GM23338 (cell line): ENCODE results near the gene NTMT1. TPM values are rescaled to one million over a fixed set of nuclear protein-coding genes. Genes with fewer than 3 reads are reported as not detected.

Experiments used
- ATAC-seq: fragments of 200-7000 bp; cut with Tn5 transposase; 3 replicates; pipeline ENCODE4 v1.9.1; 2020
- DNase-seq: peaks from one replicate; pipeline ENCODE4 v3.0.0-alpha.2; 2015; ENCODE audit warnings: low spot score
- H2AFZ ChIP-seq: fragments of 200-600 bp; sonication (generic); 2 replicates; pipeline ENCODE4 v1.8.0; 2016; ENCODE audit warnings: antibody characterized with exemption, mild to moderate bottlenecking, moderate library complexity
- H3F3A ChIP-seq: fragments of 200-600 bp; sonication (generic); replicated peaks from 2 replicates; pipeline ENCODE4 v1.8.0; 2017; ENCODE audit warnings: antibody characterized with exemption, mixed run types, low read depth
- H3K27ac ChIP-seq: fragments of 200-600 bp; sonication (generic); 2 replicates; pipeline ENCODE4 v1.6.1; 2016; ENCODE audit warnings: low read depth
- H3K27me3 ChIP-seq: fragments of 200-600 bp; sonication (generic); 2 replicates; pipeline ENCODE4 v1.8.0; 2016; ENCODE audit warnings: mild to moderate bottlenecking, mixed run types, moderate library complexity; ENCODE audit not compliant: insufficient read depth
- H3K36me3 ChIP-seq: fragments of 200-600 bp; sonication (generic); 2 replicates; pipeline ENCODE4 v1.8.0; 2016; ENCODE audit warnings: mild to moderate bottlenecking; ENCODE audit not compliant: insufficient read depth
- H3K4me1 ChIP-seq: fragments of 200-600 bp; sonication (generic); 2 replicates; pipeline ENCODE4 v1.8.0; 2016; ENCODE audit warnings: mild to moderate bottlenecking, moderate library complexity; ENCODE audit not compliant: insufficient read depth
- H3K4me2 ChIP-seq: fragments of 200-600 bp; sonication (generic); 2 replicates; pipeline ENCODE4 v1.7.1; 2017; ENCODE audit warnings: mixed run types
- H3K4me3 ChIP-seq: fragments of 200-600 bp; sonication (generic); 2 replicates; pipeline ENCODE4 v1.6.1; 2016; ENCODE audit warnings: mixed run types
- H3K79me2 ChIP-seq: fragments of 200-600 bp; sonication (generic); replicated peaks from 2 replicates; pipeline ENCODE4 v1.8.0; 2017; ENCODE audit warnings: mild to moderate bottlenecking; ENCODE audit not compliant: insufficient read depth
- H3K9me2 ChIP-seq: fragments of 200-600 bp; sonication (generic); 2 replicates; pipeline ENCODE4 v1.8.0; 2017; ENCODE audit not compliant: insufficient read depth
- H4K20me1 ChIP-seq: fragments of 200-600 bp; sonication (generic); replicated peaks from 2 replicates; pipeline ENCODE4 v1.8.0; 2017; ENCODE audit warnings: mild to moderate bottlenecking; ENCODE audit not compliant: insufficient read depth
- H3K27ac Mint-ChIP-seq: 2 replicates; pipeline ENCODE4 v1.8.0; 2020; ENCODE audit warnings: inconsistent platforms, mild to moderate bottlenecking, moderate library complexity, mixed read lengths
- H3K27me3 Mint-ChIP-seq: 3 replicates; pipeline ENCODE4 v1.8.0; 2022; ENCODE audit warnings: low read depth, mild to moderate bottlenecking, moderate library complexity, mixed read lengths, inconsistent platforms; ENCODE audit not compliant: insufficient read depth, poor library complexity
- H3K36me3 Mint-ChIP-seq: 3 replicates; pipeline ENCODE4 v1.8.0; 2021; ENCODE audit warnings: low read depth, mild to moderate bottlenecking, inconsistent platforms, moderate library complexity, mixed read lengths
- H3K4me1 Mint-ChIP-seq: 3 replicates; pipeline ENCODE4 v1.8.0; 2020; ENCODE audit warnings: mild to moderate bottlenecking, inconsistent platforms, mixed read lengths
- H3K4me3 Mint-ChIP-seq: 3 replicates; pipeline ENCODE4 v1.8.0; 2021; ENCODE audit warnings: moderate library complexity, mild to moderate bottlenecking, inconsistent platforms, mixed read lengths
- H3K9me3 Mint-ChIP-seq: 3 replicates; pipeline ENCODE4 v1.8.0; 2020; ENCODE audit warnings: moderate library complexity, mild to moderate bottlenecking, inconsistent platforms, mixed read lengths
- CTCF ChIP-seq, 2 experiments: fragments of 200-600 bp in 1 of 2; sonication (generic) in 1 of 2; conservative IDR thresholded peaks; 2 replicates each; pipeline versions ENCODE4 v1.5.1 to v1.6.1; 2016 to 2017; ENCODE audit warnings: antibody characterized with exemption in 2 of 2, low read depth in 2 of 2, mild to moderate bottlenecking in 2 of 2, moderate library complexity in 1 of 2
- EZH2 ChIP-seq: fragments of 200-600 bp; sonication (generic); IDR thresholded peaks from one replicate; pipeline ENCODE4 v1.8.0; 2017; ENCODE audit warnings: antibody characterized with exemption, mild to moderate bottlenecking, low read depth; ENCODE audit not compliant: unreplicated experiment
- NANOG ChIP-seq: IDR thresholded peaks from 2 replicates; pipeline ENCODE4 v1.6.1; 2016; ENCODE audit warnings: antibody characterized with exemption, borderline replicate concordance
- POLR2AphosphoS5 ChIP-seq: IDR thresholded peaks from 2 replicates; pipeline ENCODE4 v1.6.1; 2016; ENCODE audit warnings: antibody characterized with exemption, low read depth
- ZNF331 ChIP-seq: fragments of 250-450 bp; sonication (Bioruptor Pico); IDR thresholded peaks from 2 replicates; pipeline ENCODE4 v1.5.0; 2020; ENCODE audit warnings: low read depth, mild to moderate bottlenecking, moderate library complexity
- polyA plus RNA-seq: library from polyadenylated mRNA; unstranded; fragments of >200 nt; fragmentation: Nextera tagmentation; extraction: Ambion mirVana; gene quantifications from 2 replicates; pipeline ENCODE4 v1.2.1, GENCODE V29; 2016
- total RNA-seq: library from RNA; depleted of rRNA; stranded (reverse); fragments of >200 nt; shearing (Covaris generic); gene quantifications from 2 replicates; pipeline ENCODE4 v1.2.3, GENCODE V29; 2014
- TF ChIP-seq, protein P1 (sequence below): IDR thresholded peaks from one replicate; pipeline ENCODE4 v1.6.1; 2018; ENCODE audit warnings: antibody characterized with exemption; ENCODE audit not compliant: unreplicated experiment
- TF ChIP-seq, protein P2 (sequence below): fragments of 250-450 bp; sonication (Bioruptor Pico); IDR thresholded peaks from 2 replicates; pipeline ENCODE4 v1.5.0; 2020; ENCODE audit warnings: mild to moderate bottlenecking, moderate library complexity
- TF ChIP-seq, protein P3 (sequence below): IDR thresholded peaks from 2 replicates; pipeline ENCODE4 v1.6.1; 2016; ENCODE audit warnings: antibody characterized with exemption

NTMT1 gene
- total and polyA plus RNA-seq, 2 experiments from 2014 or later: 59.4 to 108 TPM

DNA sequence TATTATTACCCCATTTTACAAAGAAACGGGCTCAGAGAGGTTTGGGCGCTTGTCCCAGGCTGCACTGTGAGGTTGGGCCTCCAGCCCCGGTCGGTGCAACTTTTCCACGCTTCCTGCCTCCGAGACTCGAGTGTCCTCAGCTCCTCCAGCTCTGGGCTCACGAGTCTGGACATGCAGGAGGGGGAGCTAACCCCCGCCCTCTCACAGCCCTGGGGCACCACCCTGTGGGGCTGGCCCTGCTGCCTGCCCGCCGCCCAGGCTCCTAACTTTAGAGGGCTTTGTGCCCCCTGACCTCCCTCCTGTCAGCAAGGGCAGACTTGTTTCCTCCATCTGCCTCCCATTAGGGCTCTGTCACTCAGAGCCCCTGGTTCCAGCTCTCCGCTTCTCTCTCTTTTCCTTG is 20.3 kb downstream of the NTMT1 start (continued):
- TF ChIP-seq, protein P1, sequence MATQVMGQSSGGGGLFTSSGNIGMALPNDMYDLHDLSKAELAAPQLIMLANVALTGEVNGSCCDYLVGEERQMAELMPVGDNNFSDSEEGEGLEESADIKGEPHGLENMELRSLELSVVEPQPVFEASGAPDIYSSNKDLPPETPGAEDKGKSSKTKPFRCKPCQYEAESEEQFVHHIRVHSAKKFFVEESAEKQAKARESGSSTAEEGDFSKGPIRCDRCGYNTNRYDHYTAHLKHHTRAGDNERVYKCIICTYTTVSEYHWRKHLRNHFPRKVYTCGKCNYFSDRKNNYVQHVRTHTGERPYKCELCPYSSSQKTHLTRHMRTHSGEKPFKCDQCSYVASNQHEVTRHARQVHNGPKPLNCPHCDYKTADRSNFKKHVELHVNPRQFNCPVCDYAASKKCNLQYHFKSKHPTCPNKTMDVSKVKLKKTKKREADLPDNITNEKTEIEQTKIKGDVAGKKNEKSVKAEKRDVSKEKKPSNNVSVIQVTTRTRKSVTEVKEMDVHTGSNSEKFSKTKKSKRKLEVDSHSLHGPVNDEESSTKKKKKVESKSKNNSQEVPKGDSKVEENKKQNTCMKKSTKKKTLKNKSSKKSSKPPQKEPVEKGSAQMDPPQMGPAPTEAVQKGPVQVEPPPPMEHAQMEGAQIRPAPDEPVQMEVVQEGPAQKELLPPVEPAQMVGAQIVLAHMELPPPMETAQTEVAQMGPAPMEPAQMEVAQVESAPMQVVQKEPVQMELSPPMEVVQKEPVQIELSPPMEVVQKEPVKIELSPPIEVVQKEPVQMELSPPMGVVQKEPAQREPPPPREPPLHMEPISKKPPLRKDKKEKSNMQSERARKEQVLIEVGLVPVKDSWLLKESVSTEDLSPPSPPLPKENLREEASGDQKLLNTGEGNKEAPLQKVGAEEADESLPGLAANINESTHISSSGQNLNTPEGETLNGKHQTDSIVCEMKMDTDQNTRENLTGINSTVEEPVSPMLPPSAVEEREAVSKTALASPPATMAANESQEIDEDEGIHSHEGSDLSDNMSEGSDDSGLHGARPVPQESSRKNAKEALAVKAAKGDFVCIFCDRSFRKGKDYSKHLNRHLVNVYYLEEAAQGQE: no peak

- no peak overlapping the region for H3K27ac Mint-ChIP-seq
- H3K36me3 Mint-ChIP-seq: no peaks in the 10 kb centered on the region
- DNase-seq (no peak), ATAC-seq (no peak)
- Histone ChIP-seq H3F3A (no peaks in the 10 kb centered on the region), H3K36me3 (no peaks in the 10 kb centered on the region), H2AFZ (no peak overlapping the region), H3K4me3 (no peak overlapping the region), H4K20me1 (no peaks in the 10 kb centered on the region), H3K9me2 (no peaks in the 10 kb centered on the region), H3K27me3 (no peaks in the 10 kb centered on the region), H3K4me2 (no peak overlapping the region), H3K27ac (no peak overlapping the region), H3K79me2 (peaks cover 1% of the 10 kb centered on the region; the same call in 1 of the 2 replicates), H3K4me1 (no peaks in the 10 kb centered on the region)
- peaks cover 17% of the 10 kb centered on the region for H3K27me3 Mint-ChIP-seq
- H3K4me1 Mint-ChIP-seq: no peaks in the 10 kb centered on the region
- no peak overlapping the region for H3K4me3 Mint-ChIP-seq
- H3K9me3 Mint-ChIP-seq: no peaks in the 10 kb centered on the region; the same call in 2 of the 3 replicates
- TF ChIP-seq CTCF (conservative IDR thresholded peaks at IDR 0.05; ENCODE audit: low read depth in 2 of 2): no peak
- TF ChIP-seq NANOG: no peak
- no peak for TF ChIP-seq ZNF331
- TF ChIP-seq, protein P1: no peak
- no peak for TF ChIP-seq EZH2
- TF ChIP-seq, protein P2, sequence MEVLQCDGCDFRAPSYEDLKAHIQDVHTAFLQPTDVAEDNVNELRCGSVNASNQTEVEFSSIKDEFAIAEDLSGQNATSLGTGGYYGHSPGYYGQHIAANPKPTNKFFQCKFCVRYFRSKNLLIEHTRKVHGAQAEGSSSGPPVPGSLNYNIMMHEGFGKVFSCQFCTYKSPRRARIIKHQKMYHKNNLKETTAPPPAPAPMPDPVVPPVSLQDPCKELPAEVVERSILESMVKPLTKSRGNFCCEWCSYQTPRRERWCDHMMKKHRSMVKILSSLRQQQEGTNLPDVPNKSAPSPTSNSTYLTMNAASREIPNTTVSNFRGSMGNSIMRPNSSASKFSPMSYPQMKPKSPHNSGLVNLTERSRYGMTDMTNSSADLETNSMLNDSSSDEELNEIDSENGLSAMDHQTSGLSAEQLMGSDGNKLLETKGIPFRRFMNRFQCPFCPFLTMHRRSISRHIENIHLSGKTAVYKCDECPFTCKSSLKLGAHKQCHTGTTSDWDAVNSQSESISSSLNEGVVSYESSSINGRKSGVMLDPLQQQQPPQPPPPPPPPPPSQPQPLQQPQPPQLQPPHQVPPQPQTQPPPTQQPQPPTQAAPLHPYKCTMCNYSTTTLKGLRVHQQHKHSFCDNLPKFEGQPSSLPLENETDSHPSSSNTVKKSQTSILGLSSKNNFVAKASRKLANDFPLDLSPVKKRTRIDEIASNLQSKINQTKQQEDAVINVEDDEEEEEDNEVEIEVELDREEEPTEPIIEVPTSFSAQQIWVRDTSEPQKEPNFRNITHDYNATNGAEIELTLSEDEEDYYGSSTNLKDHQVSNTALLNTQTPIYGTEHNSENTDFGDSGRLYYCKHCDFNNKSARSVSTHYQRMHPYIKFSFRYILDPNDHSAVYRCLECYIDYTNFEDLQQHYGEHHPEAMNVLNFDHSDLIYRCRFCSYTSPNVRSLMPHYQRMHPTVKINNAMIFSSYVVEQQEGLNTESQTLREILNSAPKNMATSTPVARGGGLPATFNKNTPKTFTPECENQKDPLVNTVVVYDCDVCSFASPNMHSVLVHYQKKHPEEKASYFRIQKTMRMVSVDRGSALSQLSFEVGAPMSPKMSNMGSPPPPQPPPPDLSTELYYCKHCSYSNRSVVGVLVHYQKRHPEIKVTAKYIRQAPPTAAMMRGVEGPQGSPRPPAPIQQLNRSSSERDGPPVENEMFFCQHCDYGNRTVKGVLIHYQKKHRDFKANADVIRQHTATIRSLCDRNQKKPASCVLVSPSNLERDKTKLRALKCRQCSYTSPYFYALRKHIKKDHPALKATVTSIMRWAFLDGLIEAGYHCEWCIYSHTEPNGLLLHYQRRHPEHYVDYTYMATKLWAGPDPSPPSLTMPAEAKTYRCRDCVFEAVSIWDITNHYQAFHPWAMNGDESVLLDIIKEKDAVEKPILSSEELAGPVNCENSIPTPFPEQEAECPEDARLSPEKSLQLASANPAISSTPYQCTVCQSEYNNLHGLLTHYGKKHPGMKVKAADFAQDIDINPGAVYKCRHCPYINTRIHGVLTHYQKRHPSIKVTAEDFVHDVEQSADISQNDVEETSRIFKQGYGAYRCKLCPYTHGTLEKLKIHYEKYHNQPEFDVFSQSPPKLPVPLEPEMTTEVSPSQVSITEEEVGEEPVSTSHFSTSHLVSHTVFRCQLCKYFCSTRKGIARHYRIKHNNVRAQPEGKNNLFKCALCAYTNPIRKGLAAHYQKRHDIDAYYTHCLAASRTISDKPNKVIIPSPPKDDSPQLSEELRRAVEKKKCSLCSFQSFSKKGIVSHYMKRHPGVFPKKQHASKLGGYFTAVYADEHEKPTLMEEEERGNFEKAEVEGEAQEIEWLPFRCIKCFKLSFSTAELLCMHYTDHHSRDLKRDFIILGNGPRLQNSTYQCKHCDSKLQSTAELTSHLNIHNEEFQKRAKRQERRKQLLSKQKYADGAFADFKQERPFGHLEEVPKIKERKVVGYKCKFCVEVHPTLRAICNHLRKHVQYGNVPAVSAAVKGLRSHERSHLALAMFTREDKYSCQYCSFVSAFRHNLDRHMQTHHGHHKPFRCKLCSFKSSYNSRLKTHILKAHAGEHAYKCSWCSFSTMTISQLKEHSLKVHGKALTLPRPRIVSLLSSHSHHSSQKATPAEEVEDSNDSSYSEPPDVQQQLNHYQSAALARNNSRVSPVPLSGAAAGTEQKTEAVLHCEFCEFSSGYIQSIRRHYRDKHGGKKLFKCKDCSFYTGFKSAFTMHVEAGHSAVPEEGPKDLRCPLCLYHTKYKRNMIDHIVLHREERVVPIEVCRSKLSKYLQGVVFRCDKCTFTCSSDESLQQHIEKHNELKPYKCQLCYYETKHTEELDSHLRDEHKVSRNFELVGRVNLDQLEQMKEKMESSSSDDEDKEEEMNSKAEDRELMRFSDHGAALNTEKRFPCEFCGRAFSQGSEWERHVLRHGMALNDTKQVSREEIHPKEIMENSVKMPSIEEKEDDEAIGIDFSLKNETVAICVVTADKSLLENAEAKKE (CRISPR knock-in tag): no peak
- no peak for TF ChIP-seq POLR2AphosphoS5
- TF ChIP-seq, protein P3, sequence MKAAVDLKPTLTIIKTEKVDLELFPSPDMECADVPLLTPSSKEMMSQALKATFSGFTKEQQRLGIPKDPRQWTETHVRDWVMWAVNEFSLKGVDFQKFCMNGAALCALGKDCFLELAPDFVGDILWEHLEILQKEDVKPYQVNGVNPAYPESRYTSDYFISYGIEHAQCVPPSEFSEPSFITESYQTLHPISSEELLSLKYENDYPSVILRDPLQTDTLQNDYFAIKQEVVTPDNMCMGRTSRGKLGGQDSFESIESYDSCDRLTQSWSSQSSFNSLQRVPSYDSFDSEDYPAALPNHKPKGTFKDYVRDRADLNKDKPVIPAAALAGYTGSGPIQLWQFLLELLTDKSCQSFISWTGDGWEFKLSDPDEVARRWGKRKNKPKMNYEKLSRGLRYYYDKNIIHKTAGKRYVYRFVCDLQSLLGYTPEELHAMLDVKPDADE: no peak
These were observed 20.7 kb downstream of the NTMT1 start for GRCh38 chr9:129646654-129647053.
